Femur (tissue), 1 donor: ENCODE data around the gene BCKDHB.
A peak's percentile ranks its signal among the peaks of the same experiment; 100 is the strongest.
"Not testable (repeated sequence)": the region's sequence is repeated elsewhere in the genome, so short reads cannot be mapped to it uniquely, and the experiment has no call there.

Source experiments
- DNase-seq: peaks from one replicate; pipeline ENCODE4 v3.0.0-alpha.2; 2017

Gene BCKDHB

DNA sequence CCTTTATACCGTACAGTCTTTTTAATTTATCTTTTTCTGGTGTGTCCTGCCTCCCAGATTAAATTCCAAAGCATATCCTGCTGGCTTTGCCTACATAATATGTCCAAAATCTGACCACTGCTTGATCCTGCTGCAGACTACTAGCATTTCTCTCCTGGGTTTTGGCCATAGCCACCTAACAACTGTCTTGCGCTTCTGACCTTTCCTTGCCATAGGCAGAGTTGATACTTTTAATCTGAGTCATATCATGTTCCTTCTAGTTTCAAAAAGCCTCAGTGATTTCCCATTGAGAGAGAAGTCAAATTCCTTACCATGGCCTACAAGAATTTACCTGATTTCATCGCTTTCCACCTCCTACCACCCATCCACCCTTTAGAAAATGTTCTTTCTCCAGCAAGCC lies 104.8 kb downstream of the BCKDHB start:
- DNase-seq, result no peak

DNA sequence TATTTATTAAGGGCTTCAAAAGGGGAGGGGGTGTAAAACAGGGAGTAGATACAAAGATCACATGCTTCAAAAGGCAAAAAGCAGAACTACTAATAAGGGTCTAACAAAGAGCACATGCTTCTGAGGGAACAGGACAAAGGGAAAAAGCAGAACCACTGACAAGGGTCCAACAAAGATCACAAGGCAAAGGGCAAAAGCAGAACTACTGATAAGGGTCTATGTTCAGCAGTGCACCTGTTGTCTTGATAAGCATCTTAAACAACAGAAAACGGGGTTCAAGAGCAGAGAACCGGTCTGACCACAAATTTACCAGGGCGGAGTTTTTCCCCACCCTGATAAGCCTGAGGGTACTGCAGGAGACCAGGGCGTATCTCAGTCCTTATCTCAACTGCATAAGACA lies 105.4 kb downstream of the BCKDHB start:
- DNase-seq, result not testable (repeated sequence)

DNA sequence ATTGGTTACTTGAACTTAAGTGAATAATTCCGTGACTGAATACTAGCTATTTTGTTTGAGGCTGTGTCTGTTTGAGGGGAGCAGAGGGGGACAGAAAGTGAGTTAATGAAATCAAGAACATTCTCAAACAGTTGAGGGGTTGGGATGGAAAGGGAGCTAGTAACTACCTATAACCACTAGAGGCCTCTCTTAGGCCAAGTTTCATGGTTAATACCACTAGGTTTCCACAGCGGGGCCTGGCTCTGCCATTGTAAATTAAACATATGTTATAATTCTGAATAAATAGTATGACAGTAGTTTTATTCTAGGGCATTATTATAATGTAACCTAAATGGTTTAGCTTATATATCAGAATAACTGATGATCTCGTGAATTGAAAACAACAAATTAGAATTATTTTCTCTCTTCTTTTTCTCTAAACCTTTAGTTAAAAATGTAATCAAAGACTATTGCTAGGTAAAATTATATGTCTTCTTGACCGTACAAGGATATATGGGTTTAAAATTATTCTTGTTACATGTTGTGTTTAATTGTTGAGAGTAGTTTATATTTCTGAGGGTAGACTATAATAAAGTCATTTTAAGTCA lies 108.1 kb downstream of the BCKDHB start:
- peak; percentile 46 for DNase-seq

- no peak for DNase-seq
Measured at GRCh38 chr6:80215063-80215462, 108.6 kb downstream of the BCKDHB start.

- peak; percentile 45 for DNase-seq
Measured at GRCh38 chr6:80217794-80218193, 111.3 kb downstream of the BCKDHB start.

DNA sequence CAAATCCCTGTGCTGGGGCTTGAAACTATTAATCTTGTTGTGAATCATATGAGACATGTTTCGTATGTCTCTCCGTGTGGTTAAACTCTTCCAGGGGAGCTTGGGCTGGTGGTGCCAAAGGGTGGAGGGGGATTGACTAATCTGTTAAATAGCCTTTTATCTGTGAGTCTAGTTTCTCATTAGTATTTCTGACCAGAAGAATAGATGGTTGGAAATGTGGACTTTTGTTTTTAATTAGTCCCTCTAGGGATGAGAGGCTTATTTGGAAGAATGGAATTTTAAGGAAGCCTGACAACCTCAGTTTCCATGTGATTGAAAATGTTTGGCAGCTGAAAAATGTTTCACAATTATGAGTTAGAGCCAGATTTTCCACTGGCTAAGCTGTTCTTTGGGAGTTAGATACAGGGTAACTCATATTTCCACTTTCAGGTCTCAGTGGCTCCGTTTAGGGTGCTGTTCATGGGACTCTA lies 117.3 kb downstream of the BCKDHB start:
- DNase-seq, result no peak

- no peak for DNase-seq
Measured at GRCh38 chr6:80226151-80226550, 119.7 kb downstream of the BCKDHB start.

DNA sequence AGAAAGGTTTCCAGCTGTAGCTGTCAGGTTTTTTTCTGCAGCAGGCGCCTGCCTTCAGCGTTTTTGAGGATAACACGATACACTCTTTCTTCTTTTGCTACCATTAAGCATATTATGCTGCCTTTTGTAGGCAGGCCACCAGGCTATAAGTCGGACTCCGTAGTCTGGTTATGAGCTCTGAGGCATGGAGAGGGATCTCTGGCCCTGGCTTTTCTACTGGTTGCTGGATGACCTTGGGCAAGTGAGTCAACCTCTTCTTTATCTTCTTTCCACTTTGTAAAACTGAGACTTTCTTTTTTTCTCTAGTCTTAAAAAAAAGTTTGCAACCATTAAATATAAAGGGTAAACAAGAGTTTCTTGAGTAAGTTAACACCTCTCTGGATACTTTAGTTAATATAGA lies 120.2 kb downstream of the BCKDHB start:
- DNase-seq, result no peak

DNA sequence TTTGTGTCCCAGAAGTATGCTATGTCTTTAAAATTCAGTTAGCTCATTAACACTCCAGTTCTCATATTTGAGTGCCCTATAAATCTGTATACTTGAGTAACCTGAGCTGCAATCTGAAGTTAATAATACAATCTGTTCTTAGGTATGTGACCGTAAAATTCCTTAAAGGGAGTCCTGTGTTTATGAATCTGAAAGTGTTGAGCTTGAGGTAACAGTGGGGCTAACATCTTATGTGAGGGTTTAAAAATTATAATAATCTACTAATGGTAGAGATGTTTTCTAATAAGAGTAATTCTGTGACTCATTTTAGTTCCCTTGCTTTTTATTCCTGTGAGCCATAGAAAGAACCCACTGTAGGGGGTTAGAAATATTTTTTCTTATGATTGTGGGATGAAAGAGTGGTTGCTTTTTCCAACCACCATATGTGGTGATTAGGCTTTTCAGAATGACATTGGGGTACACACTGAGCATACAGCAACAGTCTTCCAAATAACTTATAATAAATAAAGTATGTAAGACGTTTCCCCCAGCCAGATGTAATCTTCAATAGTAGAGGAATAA lies 121.2 kb downstream of the BCKDHB start:
- no peak for DNase-seq

DNA sequence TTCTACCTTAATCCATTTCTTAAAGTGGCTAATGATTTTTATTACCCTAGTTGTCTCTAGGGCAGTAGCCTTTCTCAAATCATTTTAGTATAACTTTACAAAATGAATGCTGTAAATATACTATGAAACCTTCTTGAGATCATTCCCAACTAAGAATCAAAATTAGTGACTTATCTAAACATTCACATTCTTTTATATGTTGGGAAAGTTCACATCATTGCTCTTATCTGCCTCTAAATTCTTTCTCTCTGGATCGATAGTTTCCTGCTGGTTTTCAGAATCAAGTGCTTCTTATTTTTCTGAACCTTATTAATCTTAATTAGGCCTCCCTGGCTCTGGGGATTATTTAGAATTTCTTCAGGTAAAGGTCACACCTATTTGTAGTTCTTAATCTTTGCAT lies 126.8 kb downstream of the BCKDHB start:
- no peak for DNase-seq

DNA sequence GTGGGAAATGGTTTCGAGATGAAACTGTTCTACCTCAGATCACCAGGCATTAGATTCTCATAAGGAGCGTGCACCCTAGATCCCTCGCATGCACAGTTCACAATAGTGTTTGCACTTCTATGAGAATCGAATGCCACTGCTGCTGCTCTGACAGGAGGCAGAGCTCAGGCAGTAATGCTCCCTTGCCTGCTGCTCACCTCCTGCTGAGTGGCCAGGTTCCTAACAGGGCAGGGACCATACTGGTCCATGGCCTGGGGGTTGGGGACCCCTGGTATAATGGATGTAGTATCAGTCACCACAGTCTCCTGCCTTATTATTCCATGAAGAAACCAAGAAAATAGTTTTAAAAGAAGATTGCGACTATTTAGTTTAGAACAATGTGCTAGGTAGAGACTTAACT lies 127.5 kb downstream of the BCKDHB start:
- DNase-seq, result no peak

GRCh38 chr6:80234401-80234800 lies 127.9 kb downstream of the BCKDHB start:
- no peak for DNase-seq

DNA sequence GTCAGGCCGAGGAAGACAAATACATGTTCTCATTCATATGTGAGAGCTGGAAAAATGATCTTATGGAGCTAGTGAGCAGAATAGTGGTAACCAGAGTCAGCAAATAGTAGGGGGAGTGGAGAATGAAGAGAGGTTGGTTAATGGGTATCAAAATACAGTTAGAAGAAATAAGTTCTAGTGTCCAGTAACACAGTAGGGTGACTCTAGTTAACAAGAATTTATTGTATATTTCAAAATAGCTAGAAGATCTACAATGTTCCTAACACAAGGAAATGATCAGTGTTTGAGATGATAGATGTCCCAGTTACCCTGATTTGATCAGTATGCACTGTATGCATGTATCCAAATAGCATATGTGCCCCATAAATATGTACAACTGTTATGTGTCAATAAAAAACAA lies 128.4 kb downstream of the BCKDHB start:
- no peak for DNase-seq

GRCh38 chr6:80235647-80236046 lies 129.2 kb downstream of the BCKDHB start:
- DNase-seq, result no peak

GRCh38 chr6:80238754-80239153 lies 132.3 kb downstream of the BCKDHB start:
- DNase-seq, result not testable (repeated sequence)

- DNase-seq, result no peak
Measured at GRCh38 chr6:80245043-80245442, 138.6 kb downstream of the BCKDHB start.

- DNase-seq, result no peak
Measured at GRCh38 chr6:80249897-80250296, 143.4 kb downstream of the BCKDHB start.

- no peak for DNase-seq
Measured at GRCh38 chr6:80250391-80250997, 144.0 kb downstream of the BCKDHB start.

- DNase-seq, result no peak
Measured at GRCh38 chr6:80251321-80251720, 144.8 kb downstream of the BCKDHB start.

- no peak for DNase-seq
Measured at GRCh38 chr6:80254716-80255115, 148.2 kb downstream of the BCKDHB start.

GRCh38 chr6:80256691-80257090 lies 150.2 kb downstream of the BCKDHB start:
- no peak for DNase-seq

GRCh38 chr6:80259118-80259517 lies 152.6 kb downstream of the BCKDHB start:
- peak; percentile 26 for DNase-seq

- DNase-seq, result peak; percentile 40
Measured at GRCh38 chr6:80263585-80263984, 157.1 kb downstream of the BCKDHB start.

DNA sequence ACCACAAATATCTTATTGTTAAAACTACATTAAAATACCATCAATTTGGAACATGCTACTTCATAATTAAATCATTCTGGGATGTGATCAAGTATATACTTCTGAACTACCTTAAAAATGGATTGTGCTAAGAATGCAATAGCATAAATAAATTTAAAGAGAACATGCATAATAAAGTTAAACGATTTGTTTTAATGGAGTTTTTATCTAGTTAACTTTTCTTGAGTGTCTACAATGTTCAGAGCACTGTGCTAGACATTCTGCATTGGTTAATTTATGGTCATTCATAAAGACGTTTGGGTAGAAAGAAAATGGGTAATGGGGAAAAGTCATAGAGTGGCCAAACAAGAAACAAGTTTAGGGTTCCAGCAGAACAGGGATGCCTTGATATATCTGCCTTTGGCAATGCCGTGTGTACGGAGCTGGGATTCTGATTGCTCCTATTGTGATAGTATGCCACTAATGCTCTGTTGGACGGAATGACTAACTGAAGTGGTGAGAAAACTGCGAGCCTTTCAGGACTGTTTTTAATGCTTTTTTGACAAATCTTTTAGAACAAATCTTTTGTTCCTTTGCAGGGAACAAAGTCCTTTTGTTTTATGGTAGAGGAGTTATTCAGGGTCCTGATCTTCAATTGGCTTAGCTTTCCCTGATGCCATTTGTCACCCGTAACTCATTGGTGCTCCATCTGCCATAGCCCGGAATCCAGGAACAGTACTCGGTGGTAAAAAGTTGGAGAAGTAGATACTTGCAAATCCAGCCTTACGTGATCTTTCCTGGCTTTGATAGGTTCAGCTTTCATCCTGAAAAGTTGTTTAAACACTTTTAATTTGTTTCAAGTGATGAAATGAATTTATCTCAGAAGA lies 162.6 kb downstream of the BCKDHB start:
- no peak for DNase-seq
